CD1c-positive myeloid dendritic cell (primary cell): ENCODE results near the gene TBC1D21.

Experiments
- DNase-seq: peaks from one replicate; pipeline ENCODE4 v3.0.0-alpha.2; 2016; ENCODE audit errors: extremely low spot score

Gene TBC1D21

DNA sequence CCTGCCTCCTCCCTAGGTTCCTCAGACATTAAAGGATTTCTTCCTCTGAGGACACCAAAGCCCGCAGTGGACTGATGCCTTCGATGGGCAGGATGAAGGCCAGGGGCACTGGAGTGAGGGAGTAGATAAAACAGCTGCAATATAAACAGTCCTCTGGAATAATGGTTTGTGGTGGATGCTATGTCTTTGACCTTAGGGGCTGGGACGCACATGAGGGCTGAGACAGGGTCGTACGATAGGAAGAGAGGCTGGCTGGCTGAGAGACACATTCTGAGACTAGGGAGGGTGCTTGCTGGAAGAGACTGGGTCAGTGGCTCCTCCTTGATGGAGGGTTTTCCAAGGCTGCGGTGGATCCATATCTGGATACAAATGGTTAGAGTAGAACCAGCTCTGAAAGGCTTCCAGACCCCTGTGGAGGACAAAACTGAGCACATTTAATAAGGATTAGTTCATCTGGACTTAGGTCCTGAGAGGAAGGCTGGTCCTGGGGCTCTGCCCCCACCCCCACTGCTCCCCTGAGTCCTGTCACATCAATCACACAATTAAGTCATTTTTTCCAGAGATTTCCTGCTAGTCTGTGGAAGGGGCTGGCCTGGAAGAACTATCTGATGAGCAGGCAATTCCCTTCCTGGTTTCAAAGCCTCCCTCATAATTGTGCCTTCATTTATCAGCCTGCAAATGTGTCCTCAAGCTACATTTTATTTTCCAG, 15.8 kb downstream of the TBC1D21 start:
- DNase-seq, result no peak

DNA sequence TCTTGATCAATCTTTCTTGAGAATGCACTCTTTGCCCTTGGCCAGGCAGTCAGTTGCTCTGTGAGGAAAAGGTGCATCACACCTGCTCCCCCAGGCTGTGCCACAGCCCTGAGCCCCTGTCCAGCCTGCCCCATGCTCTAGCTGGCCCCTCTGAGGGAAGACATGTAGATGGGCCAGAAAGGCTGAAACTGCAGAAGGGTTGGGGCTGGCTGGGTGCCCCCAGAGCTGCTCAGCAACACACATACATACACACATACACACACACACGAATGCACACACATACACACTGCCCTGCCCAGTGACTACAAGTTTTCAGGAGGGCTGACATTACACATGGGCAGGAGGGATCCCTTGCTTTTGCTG, 16.4 kb downstream of the TBC1D21 start:
- no peak for DNase-seq

DNA sequence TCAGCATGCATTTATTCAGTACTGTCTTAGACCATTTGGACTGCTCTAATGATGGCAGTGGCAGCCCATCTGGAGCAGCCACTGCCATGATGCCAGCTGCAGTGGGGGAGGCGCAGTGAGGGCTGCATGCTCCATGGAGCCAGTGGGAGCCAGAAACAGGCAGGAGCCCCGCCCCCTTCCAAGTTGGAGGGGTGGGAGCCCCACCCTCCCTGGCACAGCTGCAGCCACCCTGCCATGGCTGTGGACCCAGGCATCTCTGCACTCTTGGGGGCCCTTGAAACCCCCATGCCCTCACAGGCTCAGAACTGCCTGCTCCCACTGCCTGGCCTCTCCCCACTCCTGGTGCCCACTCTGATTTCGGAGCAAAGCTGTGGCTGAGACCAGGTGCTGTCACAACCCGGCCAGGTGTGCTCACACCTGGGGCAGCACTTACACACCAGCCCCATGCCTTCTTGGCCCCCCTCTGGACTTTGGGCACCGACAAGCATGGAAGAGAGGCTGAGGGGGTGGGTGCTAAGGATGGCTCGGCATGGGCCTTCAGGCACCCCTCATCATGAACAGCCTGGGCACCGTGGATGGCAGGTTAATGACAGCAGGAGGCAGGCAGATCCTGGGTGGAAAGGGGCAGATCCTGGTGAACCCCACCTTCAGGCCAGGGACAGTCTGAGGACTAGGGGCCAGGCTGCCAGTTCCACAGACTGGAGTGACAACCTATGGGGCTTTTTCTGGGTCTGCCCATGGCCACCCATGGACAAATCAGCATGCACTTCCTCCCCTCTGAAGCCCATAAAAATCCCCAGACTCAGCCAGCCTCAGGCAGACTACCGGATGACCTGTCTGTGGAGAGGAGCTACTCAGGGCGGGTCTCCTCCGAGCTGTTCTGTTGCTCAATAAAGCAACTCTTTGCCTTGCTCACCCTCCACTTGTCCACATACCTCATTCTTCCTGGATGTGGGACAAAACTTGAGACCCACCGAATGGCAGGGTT, 18.3 kb downstream of the TBC1D21 start:
- DNase-seq, result no peak

DNA sequence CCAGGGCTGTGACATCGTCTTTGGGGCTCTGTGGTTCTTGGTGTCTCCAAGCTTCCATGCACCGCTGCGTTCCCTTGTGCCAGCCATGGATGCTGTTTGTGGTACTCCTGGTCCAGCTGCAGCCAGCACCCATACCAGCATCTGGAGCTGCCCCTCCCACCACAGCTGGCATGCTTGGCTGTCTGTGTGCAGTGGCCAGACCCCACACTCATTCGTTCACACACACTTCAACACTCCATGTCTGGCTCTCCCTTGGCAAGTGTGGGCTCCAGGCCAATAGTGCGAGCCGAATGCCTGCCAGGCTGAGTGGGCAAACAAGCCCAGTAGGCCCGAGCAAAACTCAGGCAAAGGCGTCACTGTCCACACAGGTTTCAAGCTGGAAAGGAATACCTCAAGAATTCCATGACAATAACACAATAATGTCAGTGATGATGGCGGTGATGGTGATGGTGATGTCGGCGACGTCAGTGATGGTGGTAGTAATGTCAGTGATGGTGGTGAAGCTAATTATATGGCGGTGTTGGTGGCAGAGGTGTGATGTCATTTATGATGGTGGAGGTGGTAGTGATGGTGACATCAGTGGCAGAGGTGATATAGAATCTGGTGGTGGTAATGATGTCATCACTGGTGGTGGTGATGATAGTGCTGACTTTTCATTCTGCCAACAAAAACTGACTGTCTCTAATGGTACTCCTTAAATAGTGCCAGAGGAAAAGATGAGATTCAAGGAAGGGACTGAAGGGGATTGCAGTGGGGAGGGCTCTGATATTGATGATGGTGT, 19.3 kb downstream of the TBC1D21 start:
- DNase-seq, result no peak

- no peak for DNase-seq
These were observed 20.9 kb downstream of the TBC1D21 start for GRCh38 chr15:73894133-73894814.

- peak; percentile 51 for DNase-seq
These were observed 24.3 kb downstream of the TBC1D21 start for GRCh38 chr15:73897441-73898261.

DNA sequence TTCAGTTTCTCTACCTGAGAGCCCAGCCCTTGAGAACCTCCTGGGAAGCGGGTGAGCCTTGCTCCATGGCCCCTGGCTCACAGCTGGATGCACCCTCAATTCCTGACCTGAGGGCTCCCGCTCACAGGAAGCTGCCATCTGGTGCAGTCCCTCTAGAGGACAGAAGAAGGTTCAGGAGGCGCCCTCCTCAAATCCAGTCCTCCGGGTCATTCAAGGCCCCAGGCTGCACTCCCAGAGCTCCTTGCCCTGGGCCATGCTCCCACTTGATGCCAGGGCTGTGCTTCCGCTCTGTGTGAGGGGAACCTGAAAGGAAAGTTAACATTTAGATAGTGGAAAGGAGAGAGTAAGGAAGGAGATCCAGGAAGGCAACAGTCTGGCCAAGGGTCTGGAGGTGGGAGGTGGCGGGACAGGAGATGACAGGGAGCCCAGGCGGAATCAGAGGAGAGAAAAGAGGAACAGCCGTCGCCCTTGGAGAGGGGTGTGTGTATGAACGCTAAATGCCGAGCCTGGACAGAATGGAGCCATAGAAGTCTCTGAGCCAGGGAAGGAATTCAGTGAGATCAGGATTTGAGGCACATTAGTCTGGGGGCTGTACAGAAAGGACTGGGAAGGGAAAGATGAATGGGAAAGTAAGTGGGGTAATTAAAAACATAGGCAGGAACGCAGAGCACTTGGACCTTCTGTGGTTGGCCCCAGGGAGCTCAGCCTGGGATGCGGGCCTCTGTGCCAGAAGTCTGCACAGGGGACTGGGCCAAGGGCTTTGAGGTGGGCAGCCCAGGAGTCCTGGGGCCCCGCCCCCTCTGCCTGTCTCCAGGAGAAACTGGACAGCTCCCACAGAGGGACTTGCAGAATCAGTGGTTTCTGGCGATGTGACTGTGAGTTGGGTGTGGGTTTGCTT, 26.1 kb downstream of the TBC1D21 start:
- no peak for DNase-seq

GRCh38 chr15:73900095-73900712, 26.8 kb downstream of the TBC1D21 start:
- DNase-seq, result no peak

DNA sequence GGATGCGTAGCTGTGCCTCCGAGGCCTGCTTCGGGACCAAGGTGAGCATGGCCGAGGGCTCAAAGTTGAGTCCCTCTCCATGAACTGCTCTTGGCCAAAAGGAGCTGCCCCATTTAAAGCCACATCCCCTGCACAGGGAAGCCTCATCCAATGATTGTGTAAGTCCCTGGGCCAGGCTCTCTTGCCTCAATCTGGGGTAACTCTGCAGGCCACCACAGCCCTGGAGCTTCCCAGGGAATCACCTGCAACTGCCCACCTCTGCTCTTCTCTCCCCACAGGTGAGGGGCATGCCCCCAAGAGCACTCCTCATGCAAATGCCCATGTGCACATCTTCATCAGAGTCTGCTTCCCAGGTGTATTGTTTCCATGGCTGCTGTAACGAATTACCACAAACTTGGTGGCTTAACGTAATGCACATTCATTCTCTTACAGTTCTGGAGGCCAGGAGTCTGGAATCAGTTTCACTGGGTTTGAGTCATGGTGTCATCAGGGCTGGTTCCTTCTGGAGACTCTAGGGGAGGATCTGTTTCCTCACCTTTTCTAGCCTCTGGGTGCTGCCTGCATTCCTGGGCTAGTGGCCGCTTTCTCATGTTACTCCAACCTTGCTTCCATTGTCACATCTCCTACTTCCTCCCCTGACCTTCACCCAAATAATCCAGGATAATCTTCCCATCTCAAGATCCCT, 27.9 kb downstream of the TBC1D21 start:
- no peak for DNase-seq

- DNase-seq, result no peak
These were observed 29.0 kb downstream of the TBC1D21 start for GRCh38 chr15:73902121-73903020.

GRCh38 chr15:73904026-73904815, 30.9 kb downstream of the TBC1D21 start:
- no peak for DNase-seq

DNA sequence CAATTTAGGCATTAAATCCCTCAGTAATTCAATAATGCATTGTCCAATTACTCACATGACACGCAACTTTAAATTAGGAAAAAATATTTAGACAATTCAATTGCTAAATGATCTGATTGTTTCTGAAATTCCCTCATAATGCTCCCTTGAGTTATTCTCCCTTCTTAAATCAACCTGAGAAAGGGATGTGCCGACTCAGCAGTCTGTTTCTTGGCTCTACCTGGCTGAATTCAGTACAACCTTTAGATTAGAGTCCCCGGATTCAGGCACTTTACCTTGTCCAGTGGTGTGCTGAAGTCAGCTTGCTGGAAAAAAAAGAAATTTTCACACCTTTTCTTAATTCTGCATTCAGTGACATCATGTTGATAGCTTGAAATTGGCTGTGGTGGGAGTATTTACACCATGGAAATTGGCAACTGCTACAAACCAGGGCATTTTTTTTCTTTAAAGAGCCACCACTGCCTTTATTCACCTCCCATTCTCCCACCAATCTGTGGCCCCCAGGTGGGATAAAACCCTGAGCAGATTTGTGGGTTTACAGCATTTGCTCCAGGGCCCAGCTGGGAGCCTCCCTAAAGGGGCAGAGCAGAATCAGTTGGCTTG, 32.0 kb downstream of the TBC1D21 start:
- DNase-seq, result no peak

DNA sequence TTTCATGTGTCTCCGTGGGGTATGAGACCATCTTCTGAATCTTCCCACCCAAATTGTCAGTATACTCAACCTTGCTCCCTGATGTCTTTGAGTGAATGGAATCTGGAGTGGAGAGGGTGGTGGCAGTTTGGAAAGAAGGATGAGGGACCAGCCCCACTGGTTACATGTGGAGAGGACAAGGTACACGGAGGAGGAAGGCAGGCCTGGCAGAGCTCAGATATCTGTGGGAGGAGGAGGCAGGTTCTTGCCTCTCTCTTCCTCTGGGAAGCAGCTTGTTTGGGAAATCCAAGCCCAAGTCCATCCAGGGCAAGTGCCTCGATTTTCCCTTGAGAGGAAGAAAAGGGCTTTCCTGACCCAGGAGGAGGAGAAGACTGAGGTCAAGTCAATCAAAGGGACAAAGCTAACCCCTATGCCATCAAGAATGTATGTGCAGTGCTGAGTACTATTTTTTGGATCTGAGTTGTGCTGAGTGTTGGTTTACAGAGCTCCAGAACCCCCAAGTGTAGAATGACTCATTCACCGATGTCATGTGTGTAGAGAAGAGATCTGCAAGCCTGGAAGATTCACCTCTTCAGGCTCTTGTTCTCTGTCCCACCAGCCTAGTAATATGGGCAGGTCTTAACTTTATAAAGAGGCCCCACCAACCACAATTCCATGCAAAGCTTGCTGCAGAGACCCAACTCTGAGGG, 33.1 kb downstream of the TBC1D21 start:
- DNase-seq, result no peak

DNA sequence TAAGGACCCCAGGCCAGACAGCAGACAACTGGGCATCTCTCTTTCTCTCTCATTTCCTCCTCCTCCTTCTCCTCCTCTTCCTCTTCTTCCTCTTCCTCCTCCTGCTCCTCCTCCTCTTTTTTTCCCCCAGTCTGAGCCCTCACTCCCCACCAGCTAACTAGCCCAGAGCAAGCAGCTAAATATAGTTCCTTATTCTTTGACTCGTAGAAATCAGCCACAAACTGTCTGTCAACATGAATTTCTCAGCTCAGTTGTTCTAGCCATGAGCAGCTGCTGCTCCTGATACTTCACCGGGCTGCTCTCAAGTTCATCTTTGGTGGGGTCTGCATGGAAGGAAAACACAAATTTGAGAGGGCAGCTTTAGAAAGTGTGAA, 33.7 kb downstream of the TBC1D21 start:
- no peak for DNase-seq

GRCh38 chr15:73908030-73908821, 34.9 kb downstream of the TBC1D21 start:
- DNase-seq, result peak; percentile 73
